Measurements from ENCODE around the gene ANP32A. TPM values are rescaled to one million over a fixed set of nuclear protein-coding genes. Genes with fewer than 3 reads are reported as not detected.

The ANP32A gene
- total RNA-seq, 4 donors from 2014 or later = 38.2 to 90.8 (median 40.1) TPM

DNA sequence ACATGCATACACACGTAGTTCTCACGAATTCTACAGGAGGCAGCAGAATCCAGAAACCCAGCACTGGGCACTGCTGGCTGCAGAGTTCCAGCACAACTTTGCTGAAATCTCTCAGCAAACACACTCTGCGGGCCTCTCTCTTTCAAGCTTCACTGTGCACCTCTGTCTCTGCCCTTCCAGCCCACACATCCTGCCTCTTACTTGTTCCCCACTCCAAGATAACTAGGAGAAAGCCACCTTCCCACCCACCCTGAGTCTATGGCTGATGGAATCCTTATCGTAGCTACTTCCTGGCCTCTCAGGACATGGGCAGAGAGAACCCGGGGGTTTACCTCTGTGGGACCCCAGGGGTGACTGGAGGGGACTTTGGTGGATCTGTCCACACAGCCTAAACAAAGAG is 11.9 kb downstream of the ANP32A start:
- peak in 1 of 3 donors; percentile 13 for DNase-seq
- H3K27me3 ChIP-seq = no peaks in the 10 kb centered on the region
- no peak for TF ChIP-seq POLR2A (IDR thresholded peaks at IDR 0.05)
- TF ChIP-seq, protein P1, sequence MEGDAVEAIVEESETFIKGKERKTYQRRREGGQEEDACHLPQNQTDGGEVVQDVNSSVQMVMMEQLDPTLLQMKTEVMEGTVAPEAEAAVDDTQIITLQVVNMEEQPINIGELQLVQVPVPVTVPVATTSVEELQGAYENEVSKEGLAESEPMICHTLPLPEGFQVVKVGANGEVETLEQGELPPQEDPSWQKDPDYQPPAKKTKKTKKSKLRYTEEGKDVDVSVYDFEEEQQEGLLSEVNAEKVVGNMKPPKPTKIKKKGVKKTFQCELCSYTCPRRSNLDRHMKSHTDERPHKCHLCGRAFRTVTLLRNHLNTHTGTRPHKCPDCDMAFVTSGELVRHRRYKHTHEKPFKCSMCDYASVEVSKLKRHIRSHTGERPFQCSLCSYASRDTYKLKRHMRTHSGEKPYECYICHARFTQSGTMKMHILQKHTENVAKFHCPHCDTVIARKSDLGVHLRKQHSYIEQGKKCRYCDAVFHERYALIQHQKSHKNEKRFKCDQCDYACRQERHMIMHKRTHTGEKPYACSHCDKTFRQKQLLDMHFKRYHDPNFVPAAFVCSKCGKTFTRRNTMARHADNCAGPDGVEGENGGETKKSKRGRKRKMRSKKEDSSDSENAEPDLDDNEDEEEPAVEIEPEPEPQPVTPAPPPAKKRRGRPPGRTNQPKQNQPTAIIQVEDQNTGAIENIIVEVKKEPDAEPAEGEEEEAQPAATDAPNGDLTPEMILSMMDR (IDR thresholded peaks at IDR 0.05) = no peak
- H3K36me3 ChIP-seq = peaks cover 0 to 7% (median 0%) of the 10 kb centered on the region in 3 donors
- H3K27ac ChIP-seq = no peak overlapping the region
- no peaks in the 10 kb centered on the region for H3K9me3 ChIP-seq
- H3K4me3 ChIP-seq = no peak overlapping the region
- H3K4me1 ChIP-seq = peaks cover 0 to 31% (median 0%) of the 10 kb centered on the region in 4 donors

DNA sequence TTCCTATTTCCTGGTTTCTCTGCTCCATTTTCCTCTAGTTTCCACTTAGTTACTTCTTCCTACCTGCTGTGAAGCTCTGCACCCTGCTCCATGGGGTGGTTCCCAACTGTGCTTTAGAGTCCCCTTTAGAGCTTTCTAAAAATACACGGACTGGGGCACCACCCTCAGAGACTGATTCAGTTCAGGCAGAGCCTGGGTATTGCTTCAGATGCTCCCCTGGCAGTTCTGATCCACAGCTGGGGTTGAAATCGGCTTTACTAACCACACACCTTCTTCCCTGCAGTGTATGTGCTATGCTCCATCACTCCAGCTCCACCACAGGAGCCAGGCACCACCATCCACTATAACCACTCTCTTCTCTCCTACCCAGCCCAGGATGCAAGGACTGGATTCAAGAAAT is 12.6 kb downstream of the ANP32A start:
- H3K4me1 ChIP-seq = peaks cover 0 to 24% (median 0%) of the 10 kb centered on the region in 4 donors
- no peaks in the 10 kb centered on the region for H3K27me3 ChIP-seq
- H3K36me3 ChIP-seq = peaks cover 0 to 7% (median 0%) of the 10 kb centered on the region in 3 donors
- H3K27ac ChIP-seq = no peak overlapping the region
- H3K9me3 ChIP-seq = no peaks in the 10 kb centered on the region
- no peak for DNase-seq
- no peak overlapping the region for H3K4me3 ChIP-seq
- TF ChIP-seq, protein P1 (IDR thresholded peaks at IDR 0.05) = no peak
- TF ChIP-seq POLR2A (IDR thresholded peaks at IDR 0.05) = no peak

DNA sequence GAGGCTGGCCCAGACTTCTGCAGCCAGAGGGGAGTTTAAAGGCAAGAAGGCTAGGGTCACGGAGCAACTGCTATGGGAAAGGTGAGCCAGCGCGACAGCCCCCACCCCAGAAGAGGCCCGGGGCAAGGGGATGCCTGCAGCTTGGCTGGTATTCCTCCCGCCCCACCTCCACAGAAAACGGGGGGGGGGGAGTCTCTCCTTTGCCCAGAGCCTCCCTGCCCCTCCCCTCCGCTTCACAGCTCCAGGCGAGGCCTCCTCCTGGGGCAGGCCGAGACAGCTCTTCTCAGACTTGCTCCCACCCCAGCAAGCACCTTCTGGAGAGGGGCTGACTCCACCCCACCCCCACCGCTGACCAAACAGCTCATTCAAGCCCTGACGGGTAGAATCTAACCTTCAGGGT is 13.4 kb downstream of the ANP32A start:
- H3K9me3 ChIP-seq = no peaks in the 10 kb centered on the region
- peak in 1 of 3 donors; percentile 18 for DNase-seq
- TF ChIP-seq, protein P1 (IDR thresholded peaks at IDR 0.05) = no peak
- TF ChIP-seq POLR2A (IDR thresholded peaks at IDR 0.05) = no peak
- H3K4me1 ChIP-seq = peaks cover 0 to 21% (median 0%) of the 10 kb centered on the region in 4 donors
- H3K4me3 ChIP-seq = no peak overlapping the region
- H3K36me3 ChIP-seq = peaks cover 0 to 7% (median 0%) of the 10 kb centered on the region in 3 donors
- H3K27ac ChIP-seq = no peak overlapping the region
- no peaks in the 10 kb centered on the region for H3K27me3 ChIP-seq

DNA sequence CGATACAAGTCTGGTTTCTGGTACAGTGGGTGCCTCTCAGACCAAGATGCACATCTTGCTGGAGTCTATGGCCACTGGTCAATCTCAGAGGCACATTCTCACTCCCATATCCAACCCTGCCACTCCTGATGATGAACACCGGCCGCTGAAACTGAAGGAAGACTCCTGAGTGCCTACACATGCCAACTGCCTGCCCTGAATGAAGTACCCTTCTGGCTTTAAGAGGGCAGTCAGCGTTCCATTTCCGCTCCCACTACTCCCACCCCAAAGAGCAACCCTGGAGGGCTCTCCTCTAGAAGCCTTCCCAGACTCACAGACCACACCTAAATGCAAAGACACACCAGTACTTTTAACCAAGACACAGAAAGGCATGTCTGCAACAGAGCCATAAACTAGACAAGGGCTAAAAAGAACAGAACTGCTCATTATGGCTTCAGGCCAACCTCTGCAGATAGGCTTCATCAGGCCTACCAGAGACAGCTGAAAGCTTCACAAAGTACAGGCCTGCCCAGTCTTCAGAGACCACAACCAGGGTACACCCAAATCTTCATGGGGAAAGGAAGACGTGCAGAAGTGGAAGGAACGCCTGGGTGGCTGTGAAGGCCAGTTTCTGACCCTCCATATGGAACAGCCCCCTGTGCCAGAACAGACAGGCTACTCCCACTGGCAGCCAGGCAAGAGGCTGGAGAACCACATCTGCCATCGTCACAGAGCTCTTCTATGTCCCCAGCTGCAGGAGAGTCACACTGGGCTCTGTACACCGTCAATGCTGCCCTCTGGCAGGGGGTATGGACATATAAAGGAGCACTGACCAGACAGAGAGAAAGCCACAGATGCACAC is 14.3 kb downstream of the ANP32A start:
- peak in 1 of 3 donors; percentile 40 for DNase-seq
- Histone ChIP-seq H3K4me1 (peaks cover 0 to 28% (median 0%) of the 10 kb centered on the region in 4 donors), H3K27me3 (no peaks in the 10 kb centered on the region), H3K27ac (no peak overlapping the region), H3K9me3 (no peaks in the 10 kb centered on the region), H3K36me3 (peaks cover 0 to 7% (median 0%) of the 10 kb centered on the region in 3 donors), H3K4me3 (no peak overlapping the region)
- TF ChIP-seq POLR2A (IDR thresholded peaks at IDR 0.05) = no peak
- TF ChIP-seq, protein P1 (IDR thresholded peaks at IDR 0.05) = no peak

DNA sequence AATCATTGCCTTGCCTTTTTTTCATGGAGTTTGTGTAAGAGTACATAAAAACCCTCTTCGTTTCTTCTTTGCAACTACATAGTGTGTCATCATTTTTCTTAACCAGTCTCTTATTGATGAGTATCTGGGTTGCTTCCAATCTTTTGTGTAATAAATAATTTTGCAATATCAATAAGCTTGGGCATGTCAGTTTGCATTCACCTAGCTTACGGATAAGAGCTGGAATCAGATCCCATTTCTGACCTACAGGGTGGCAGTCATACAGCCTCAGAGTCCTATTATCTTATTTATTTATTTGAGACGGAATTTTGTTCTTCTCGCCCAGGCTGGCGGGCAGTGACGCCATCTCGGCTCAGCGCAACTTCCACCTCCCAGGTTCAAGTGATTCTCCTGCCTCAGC is 18.3 kb downstream of the ANP32A start:
- Histone ChIP-seq H3K9me3 (no peaks in the 10 kb centered on the region), H3K27me3 (no peaks in the 10 kb centered on the region), H3K4me1 (peaks cover 0 to 31% (median 4%) of the 10 kb centered on the region in 4 donors), H3K4me3 (no peak overlapping the region), H3K27ac (no peak overlapping the region), H3K36me3 (peaks cover 0 to under 1% (median 0%) of the 10 kb centered on the region in 3 donors)
- no peak for DNase-seq
- TF ChIP-seq POLR2A (IDR thresholded peaks at IDR 0.05) = no peak
- TF ChIP-seq, protein P1 (IDR thresholded peaks at IDR 0.05) = no peak
